CD4-positive, alpha-beta T cell treated with Interleukin-17A for 1 hour (primary cell): ENCODE measurements around the gene FAM228A.
A peak's percentile ranks its signal among the peaks of the same experiment; 100 is the strongest.
"Not testable (repeated sequence)": the region's sequence is repeated elsewhere in the genome, so short reads cannot be mapped to it uniquely, and the experiment has no call there.

Experiments
- DNase-seq: peaks from one replicate; pipeline ENCODE4 v3.0.0-alpha.2; 2020

The FAM228A gene

DNA sequence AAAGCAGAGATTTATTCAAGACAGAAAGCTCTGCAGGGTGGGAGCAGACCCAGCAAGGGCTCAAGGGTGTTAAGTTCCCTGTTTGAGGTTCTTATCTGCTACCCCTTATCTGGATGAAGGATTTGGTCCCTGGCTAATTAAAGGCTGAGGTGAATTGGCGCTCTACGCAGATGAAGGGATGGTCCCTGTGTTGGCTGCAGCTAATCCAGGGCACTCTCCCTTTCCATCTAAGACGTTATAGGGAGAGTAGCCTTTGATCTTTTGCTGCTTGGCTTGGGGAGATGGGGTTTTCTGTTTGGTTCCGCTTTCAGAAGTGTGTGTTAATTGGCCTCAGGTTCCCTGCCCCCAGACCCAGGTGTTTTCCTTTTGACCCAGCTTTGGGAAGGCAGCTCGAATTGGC is 17.0 kb downstream of the FAM228A start:
- DNase-seq, result no peak

DNA sequence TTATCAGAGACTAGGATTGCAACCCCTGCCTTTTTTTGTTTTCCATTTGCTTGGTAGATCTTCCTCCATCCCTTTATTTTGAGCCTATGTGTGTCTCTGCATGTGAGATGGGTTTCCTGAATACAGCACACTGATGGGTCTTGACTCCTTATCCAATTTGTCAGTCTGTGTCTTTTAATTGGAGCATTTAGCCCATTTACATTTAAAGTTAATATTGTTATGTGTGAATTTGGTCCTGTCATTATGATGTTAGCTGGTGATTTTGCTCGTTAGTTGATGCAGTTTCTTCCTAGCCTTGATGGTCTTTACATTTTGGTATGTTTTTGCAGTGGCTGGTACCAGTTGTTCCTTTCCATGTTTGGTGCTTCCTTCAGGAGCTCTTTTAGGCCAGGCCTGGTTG is 22.4 kb downstream of the FAM228A start:
- DNase-seq, result not testable (repeated sequence)

DNA sequence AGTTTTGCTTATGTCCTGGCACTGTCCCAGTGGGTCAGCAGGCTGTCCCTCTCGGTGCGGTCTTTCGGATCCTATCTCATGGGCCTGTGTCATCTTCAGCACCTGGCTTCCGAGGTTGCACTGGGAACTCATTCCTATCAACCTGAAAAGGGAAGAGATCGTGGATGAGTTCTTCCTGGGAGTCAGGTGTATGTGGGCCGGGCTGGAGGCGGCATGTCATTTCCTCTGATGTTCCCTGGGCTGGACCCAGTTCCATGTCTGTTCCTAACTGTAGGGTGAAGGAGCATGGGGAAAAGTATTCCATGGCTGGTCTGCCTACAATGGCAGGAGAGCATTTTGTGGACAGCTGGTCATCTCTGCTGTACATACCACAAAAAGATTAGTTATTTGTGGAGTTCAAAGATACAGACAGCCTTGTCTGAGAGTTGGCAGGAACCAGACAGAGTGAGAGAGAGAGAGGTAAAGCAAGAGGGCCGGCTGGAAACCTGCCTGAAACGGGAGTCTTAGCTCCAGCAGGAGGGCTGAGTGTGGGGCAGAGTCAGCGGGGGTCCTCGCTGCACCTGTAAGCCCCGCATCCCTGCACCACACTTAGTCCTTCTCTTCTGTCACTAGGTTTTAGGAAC is 25.2 kb downstream of the FAM228A start:
- DNase-seq, result no peak

DNA sequence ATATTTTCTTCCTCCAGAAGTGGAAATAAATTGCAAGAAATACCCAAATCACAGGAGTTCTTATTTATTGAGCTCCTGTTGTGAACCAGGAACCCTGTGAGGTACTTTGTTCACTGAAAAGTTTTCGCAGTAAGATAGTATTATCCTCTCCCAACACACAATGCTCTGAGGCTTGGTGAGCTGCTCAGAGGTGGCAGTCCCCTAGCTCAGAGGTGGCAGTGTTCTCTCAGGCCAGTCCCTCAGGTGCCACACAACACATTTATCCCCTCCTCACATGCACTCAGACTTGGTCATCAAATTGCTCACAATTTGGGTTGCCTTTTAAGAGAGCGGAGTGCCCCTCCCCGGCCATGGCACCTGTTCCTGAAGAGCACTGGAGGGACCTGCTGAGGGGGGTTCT is 25.9 kb downstream of the FAM228A start:
- DNase-seq, result no peak

DNA sequence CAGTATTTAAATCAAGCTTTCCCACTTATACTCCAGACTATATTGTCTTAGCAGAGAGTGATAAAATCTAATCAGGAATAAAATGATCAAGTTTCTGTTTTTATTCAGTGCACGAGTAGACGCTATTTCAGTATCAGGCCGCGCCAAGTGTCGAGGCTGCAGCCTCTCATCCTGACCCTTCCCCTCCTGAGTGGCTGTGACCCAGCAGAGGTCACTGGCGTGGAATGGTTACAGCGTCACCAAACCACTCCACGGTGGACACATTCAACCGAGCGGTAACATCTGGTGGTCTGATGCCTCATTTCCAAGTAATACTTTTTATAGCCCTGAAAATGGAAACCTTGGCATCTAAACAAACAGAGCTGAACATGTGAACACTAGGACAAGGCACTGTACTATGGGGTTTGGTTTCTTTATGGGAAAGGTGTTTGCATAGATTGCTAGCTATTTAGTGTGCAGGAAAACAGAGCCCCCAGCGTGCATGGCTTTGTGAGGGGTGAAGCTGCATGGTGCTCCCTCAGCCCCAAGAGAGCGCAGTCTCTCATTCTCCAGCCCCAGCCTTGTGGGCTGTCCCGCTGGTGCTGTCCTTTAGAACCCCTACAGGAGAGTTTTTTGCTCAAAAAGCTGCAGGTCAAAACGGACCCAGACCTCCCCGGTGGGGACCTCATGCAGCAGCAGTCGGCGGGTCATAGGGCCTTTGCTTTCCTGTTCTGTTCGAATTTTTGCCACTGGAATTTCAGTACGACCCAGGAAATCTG is 28.4 kb downstream of the FAM228A start:
- DNase-seq, result no peak

DNA sequence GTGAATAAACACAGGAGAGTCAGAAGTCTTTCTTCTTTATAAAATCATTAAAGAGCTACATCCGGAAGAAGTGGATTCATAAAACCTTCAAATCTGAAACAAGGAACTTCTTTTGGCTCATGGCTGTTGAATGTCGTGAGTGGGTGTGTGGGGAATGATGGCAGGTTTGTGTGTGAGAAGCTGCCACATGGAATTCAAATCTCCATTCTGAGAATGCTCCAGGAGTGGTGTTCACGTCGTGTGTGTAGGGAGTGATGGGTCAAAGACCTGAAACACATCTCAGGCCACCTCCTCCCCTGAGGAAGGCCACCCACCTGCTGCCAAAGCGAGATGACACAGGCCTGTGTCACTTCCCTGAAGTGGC is 28.9 kb downstream of the FAM228A start:
- DNase-seq, result no peak

DNA sequence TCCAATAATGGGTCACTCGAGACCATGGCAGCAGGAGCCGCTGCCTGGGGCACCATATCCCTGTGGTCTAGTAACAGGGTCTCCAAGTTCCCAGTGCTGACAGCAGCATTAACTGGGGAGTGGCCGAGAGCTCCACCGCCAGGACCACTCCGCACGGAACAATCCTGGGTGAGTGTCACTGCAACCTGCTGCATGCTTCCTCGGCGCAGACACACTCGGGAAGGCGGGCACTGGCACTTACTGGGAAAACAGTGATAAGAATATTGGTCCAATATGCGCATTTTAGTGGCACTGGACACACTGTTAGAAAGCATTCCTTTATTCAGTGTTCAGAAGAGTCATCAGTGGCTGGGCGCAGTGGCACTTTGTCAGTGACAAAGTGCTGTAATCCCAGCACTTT is 29.7 kb downstream of the FAM228A start:
- no peak for DNase-seq

DNA sequence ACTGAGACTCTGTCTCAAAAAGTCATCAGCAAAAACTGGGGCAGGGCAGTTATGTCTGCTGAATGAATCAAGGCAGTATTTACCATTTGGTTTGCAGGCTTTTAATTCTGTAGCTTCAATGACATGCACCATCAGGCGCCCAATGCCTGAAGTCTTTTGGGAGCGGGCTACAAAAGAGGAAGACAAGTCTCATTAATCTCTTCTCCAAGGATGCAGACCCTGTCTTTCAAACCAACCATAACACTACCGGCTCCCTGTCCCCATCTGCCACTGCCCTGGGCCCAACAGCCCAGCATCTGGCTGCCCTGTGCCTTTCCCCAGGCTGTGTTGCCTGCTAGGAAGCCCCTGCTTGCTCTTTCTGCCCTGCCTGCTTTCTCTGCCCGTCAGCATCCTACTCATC is 30.3 kb downstream of the FAM228A start:
- DNase-seq, result no peak

DNA sequence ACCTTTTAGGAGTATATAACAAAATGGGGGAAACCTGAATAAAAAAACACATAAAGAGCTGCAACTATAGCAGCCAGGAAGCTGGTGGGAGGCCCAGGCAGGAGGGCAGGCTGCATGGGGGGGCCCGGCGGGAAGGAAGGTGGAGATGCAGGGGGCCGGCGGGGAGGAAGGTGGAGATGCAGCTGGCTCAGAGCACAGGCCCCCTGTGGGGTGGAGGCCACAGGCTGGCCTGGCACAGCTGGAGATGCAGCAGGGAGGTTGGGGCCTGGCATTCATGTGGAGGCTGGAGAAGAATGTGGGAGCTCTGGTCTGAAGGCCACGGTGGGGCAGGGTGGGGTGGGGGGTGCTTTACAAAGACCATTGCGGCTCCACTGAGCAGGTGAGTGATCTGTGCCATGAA is 31.4 kb downstream of the FAM228A start:
- DNase-seq, result no peak

DNA sequence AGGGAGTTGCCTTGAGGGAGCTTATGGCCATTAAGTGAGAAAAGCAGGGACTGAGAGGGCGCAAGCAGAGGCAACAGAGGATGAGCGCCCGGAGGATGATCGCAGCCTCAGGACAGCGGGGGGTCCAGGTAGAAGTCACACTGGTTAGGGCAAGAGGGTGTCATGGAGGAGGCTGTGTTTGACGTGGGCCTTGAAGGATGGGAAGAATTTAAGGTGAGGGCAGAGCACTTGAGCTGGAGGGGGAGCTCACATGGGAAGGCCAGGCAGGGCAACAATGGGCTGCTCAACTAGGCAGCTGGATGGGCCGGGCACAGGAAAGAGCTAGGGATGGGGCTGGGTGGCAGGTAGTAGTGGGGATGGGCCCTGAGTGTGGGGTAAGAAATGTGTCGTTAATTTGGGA is 31.9 kb downstream of the FAM228A start:
- no peak for DNase-seq

DNA sequence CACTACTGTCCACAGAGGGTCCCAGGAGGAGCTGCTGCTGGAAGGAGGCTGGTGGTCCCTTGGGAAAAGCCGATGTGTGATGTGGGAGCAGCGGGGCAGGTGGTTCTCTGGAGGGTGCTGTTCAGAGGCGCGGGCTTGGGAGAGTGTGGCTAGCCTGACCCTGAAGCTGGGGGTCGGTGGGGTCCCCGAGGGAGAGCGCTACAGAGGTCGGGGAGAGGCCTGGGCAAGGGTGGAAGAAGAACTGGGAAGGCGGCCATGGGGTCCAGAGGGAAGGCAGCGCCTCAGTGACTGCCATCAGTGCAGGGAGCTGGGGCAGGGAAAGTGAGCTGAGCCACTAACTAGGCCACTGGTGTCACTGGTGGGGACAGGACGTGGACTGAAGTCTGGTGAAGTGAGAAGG is 32.5 kb downstream of the FAM228A start:
- DNase-seq, result no peak

DNA sequence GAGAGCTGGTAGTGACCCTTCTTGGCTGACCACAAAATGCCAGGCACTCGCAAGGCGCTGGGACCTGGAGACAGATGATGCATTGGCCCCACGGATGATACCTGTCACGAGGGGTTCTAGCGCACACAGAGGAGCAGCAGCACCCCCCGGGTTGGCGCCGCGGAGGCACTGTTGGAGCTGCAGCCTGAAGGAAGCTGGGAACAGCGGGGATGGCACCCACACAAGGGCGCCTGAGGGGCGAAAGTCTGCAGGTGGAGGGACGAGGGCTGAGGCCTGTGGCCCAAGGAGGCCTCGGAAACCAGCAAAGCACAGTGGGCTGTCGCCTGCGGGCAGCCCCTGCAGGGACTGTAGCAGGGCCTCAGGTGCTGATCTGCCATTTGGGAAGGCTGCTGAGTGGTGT is 33.6 kb downstream of the FAM228A start:
- DNase-seq, result no peak

DNA sequence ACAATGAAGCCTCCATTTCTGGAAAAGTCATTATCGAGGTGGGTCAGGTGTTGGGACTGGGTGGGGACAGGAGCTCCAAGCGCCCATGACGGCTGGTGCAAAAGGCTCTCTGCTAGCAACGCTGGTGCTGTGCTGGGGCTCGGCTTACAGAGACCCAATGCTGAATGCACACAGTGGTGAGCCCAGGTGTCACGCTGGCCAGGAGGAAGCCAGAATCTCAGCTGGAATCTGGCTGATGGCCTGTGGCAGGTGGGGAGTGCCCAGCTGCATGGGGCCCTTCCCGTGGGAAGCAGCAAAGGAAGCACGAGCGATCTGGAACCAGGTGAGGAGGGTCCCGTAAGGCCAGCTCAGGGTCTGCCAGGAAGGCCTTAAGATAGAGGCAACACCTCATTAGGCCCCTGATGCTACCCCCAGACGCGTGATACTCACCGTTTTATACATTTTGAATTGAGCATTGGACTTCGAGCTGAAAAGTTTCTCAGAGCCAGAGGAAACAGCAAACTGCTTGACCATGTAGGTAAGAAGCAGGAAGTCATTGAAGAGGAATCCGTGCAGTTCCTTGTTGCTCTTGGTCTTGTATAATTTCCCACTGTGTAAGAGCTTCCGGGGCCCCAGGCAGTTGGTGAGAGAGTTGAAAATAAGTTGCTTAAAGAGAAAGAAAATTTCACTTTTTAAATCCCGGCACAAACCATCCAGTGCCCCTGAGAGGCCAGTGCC is 34.7 kb downstream of the FAM228A start:
- DNase-seq, result no peak

DNA sequence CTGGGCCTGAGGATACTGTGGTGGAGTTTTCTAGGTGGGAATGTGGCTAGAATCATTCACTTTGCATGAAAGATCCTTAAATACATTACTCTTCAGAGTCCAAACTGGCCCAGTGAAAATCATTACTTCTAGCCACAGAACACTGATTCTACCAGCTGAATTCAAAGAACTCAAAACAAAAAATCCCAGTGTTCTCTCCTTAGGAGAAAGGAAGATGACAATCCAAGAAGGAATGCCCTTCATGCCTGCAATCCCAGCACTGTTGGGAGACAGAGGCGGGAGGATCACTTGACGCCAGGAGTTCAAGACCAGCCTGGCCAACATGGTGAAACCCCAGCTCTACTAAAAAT is 35.2 kb downstream of the FAM228A start:
- no peak for DNase-seq

DNA sequence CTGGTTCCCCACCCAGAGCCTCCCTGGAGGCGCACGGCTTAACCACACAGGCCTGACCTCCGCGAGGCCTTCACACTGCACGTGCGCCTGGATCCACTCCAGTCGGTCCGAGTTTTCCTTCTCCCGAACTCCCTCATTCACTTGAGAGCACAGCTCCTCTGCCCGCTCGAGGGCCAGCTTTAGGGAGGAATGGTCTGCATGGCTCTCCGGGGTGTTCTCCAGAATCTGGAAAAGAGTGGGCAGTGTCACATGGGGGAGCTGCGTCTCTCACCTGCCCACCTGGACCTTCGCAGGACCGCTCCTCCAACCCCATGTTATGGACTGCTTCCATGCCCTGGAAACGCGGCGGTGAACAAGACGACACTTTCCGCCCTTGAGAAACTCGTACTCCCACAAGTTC is 35.9 kb downstream of the FAM228A start:
- DNase-seq, result no peak

DNA sequence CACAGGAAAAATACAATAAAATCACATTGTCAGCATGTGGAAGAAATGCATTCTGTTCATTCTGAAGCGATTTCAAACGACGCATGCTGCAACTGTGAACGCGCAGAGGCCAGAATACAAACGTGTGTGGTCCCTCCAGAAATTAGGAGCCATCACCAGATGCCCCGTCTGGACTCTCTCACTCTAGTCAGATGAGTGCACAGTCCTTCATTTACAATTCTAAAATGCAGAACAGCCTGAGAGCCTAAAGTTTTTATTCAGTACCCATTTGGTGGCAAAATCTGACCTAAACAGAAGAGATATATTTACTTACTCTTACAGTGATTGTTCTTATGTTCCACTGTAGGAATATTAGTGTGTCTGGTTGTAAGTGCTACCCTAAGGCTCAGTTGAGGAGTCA is 36.6 kb downstream of the FAM228A start:
- no peak for DNase-seq

DNA sequence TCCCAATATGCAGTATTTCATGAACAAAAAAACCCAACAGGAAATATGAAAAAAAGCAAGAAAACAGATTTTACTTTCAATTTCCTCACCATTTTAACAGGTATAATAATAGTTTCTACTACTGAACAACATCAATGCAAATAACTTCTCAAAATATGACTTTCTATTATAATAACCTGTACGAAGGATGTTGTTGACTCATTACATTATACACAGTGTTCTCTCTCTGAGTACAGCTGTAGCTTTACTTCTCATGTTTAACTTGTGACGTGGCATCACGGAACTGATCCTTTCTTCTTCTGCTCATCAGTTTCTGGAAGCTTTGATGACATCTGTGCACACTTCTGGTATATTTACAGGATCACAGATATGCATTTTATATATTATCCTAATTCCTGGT is 40.0 kb downstream of the FAM228A start:
- peak; percentile 4 for DNase-seq

DNA sequence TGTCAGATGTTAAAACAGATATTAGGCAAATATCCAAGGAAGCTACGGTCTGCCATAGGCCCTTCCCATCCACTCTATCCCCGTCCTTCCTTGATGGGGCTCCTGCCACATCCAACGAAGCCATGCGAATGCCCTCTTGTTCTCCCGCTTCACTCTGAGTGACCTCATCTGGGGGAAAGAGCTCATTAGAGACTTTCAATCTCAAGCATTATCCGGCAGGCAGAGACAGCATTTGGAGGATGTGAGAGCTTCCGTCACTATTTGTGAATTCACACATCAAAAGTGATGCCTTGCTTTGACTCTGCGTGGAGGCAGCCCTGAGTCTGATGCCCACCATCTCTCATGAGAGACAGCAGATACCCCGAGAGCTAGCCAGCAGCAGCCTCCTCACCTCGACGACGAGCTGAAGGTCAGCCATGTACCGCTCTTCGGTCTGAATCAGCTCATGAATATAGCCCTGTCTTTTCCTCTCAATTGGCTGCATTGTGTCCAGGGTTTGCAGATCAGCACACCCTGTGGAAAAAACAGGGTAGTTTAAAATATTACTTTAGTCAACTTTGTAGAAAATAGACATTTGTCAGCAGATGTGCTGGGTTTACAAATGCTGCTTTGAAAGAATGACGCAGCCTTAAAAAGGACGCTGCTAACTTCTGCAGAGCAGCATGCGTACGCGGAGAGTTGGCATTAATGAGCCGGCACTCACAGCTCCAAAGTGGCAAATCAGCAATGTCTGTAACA is 45.9 kb downstream of the FAM228A start:
- DNase-seq, result no peak

DNA sequence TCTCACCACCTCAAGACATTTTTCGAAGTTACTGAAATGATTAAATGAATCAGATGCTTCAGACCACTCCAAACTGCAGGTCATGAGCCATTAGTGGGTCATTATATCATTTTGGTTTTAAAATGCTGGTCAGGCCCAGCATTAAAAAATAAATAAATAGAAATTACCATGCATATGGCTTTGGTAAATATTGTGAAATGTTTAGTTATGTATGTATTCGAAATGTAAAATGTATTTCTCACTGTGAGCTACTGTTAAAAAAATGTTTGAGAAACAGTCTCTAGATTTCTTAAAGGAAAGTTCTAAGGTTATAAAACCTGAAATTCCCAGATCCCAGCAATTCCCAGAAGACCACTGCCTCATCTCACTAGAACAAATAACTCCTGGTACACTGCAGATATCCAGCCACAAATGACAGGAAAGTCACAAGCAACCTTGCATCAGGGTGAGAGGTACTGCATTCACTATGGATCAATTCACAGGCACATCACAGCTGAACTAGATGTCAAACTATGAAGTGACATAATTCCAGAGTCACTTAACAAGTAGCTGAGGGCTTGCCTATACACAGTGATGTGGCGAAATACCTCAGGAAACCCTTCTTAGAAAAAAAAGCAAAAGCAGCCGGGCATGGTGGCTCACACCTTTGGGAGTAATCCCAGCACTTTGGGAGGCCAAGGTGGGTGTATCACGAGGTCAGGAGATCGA is 46.6 kb downstream of the FAM228A start:
- no peak for DNase-seq

DNA sequence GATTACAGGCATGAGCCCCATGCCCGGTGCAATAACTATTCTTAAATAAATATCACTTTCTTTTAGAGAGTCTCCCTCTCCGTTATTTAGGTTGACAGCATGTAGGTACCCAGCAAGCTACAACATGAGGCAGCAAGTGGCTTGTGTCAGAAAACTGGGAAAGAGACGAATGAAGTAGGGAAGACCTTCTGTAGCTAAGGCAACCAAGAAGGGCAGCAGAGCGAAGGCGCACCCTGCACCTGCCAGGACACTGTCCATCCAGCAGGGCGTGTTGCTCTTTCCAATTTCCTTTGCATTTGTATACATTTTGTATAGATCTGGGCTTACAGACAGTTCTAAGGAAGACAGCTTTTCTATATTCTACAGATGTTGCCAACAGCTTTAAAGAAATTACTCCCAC is 48.1 kb downstream of the FAM228A start:
- no peak for DNase-seq

DNA sequence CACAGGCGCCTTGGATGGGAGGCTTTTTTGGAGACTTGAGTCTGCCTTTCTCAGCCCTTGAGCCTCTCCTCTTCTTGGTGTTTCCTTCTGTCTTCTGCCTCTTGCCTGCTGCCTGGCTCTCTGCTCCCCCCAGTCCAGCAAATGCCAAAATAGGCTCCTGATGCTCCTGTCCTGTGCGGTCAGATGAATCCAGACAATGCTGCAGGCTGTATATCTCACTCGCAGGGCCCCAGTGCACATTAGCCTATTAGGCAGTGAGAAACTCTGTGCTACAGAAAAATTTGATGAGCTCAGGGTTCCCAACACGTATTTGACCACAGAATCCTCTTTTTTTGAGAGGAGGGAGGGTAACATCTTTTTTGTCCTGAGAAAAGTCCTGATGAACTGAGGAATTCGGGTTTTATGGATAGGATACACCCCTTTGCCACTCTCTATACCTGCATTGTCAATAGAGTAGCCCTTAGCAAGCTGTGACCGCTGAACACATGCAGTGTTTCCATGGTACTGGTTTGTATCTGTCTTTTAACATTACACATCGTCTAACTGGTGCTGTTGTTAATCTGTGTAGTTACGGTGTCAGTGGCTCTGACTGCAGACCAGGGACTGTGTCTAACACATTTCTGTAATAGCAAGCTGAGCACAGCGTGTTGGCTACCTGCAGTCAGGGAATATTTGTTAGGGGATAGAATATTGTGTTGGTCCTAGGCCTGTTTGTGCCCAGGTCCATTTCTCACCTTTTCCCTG is 50.8 kb downstream of the FAM228A start:
- DNase-seq, result no peak

DNA sequence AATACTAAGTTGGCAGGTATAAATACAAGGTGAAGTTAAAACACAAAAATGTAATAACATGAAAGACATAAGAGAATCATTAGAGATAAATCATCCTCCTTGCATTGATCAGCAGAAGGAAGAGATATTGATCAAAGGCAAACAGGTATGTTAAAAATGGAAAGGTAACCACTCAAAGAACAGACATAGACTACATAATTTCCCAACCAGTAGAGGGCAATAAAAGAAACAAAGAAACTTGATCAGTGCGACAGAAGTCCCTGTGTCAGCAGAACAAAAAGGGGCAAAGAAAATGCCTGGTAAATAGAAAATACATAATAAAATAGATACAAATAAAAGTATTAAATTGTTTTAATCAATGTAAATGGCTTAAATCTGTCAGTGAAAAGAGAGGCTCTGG is 53.6 kb downstream of the FAM228A start:
- peak; percentile 8 for DNase-seq
